Measurements from ENCODE around the gene ANKRD29.

ANKRD29 gene

GRCh38 chr18:23661735-23662308 is 889 bp downstream of the ANKRD29 start:
- H3K4me3 ChIP-seq (replicated peaks; ENCODE audit: low read depth, low read length) = peak overlapping the region; percentile 52
- no peak for DNase-seq (ENCODE audit: extremely low read depth, low read depth)
- TF ChIP-seq, protein P1, sequence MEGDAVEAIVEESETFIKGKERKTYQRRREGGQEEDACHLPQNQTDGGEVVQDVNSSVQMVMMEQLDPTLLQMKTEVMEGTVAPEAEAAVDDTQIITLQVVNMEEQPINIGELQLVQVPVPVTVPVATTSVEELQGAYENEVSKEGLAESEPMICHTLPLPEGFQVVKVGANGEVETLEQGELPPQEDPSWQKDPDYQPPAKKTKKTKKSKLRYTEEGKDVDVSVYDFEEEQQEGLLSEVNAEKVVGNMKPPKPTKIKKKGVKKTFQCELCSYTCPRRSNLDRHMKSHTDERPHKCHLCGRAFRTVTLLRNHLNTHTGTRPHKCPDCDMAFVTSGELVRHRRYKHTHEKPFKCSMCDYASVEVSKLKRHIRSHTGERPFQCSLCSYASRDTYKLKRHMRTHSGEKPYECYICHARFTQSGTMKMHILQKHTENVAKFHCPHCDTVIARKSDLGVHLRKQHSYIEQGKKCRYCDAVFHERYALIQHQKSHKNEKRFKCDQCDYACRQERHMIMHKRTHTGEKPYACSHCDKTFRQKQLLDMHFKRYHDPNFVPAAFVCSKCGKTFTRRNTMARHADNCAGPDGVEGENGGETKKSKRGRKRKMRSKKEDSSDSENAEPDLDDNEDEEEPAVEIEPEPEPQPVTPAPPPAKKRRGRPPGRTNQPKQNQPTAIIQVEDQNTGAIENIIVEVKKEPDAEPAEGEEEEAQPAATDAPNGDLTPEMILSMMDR (IDR thresholded peaks at IDR 0.05; ENCODE audit: low read depth, low read length, missing control alignments) = no peak

GRCh38 chr18:23658285-23658684 is 4.4 kb downstream of the ANKRD29 start:
- no peak overlapping the region for H3K4me3 ChIP-seq (replicated peaks; ENCODE audit: low read depth, low read length)
- TF ChIP-seq, protein P1 (IDR thresholded peaks at IDR 0.05; ENCODE audit: low read depth, low read length, missing control alignments) = no peak
- DNase-seq (ENCODE audit: extremely low read depth, low read depth) = no peak

DNA sequence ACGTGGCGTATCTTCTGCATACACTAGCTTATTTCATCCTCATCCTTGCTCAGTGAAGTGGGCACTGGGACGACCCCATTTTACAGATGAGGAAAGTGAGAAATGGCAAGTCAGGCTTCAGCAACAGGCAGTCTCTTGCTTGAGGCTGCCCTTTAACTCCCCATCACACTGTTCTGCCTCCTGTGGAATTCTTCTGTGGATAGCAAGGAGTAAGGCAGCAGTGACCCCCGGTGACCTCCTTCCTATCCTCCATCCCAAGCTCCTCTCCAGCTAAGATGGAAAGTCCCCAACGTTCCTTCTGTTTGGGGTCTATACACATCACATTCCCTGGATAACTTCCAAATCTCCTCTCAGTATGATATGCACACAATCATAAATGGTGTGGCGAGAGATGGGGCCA is 10.5 kb downstream of the ANKRD29 start:
- TF ChIP-seq, protein P1 (IDR thresholded peaks at IDR 0.05; ENCODE audit: low read depth, low read length, missing control alignments) = no peak
- no peak for DNase-seq (ENCODE audit: extremely low read depth, low read depth)
- H3K4me3 ChIP-seq (replicated peaks; ENCODE audit: low read depth, low read length) = no peak overlapping the region

DNA sequence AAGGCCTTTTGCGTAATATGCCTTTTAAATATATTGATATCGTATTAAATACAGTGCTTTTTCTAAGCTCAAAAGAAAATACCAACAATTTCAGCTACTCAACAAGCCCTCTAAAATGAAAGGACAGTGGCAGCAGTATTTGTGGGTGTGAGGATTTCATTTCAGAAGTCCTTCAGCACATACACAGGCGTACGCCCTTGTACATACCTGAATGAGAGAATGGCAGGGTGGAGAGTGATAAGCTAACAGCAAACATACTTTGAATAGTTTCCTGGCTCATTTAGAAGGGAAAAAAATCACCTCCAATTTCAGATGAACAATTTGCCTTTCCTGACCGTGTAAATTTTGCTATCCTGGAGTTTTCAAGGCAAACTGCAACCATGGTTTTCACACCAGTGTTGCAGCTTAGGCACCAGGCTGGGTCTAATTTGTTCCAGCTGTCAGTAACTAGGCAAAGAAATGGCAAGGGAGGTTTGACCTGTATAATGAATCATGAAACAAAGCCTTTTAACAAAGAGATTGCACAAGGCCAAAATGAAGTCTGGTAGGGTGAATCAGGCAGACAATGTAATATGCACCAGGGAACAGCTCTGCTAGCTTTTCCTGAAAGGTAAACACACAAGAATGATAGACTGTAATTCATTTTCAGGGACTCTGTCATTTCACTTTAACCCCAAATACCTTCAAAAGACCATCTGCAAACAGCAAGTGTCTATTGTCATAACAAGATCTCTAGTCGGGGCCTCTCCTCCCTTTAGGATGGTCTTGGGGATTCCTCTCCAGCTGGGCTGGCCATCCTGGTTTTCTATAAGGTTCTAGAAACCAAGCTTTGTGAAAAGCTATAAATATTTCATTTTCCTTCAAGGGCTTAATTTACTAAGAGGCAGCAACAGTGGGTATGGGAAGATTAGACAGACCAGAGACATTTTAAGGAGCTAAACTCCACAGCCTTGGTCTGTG is 11.5 kb downstream of the ANKRD29 start:
- peak; percentile 84 for DNase-seq (ENCODE audit: extremely low read depth, low read depth)
- H3K4me3 ChIP-seq (replicated peaks; ENCODE audit: low read depth, low read length) = no peak overlapping the region
- TF ChIP-seq, protein P1 (IDR thresholded peaks at IDR 0.05; ENCODE audit: low read depth, low read length, missing control alignments) = no peak

GRCh38 chr18:23648940-23649607 is 13.6 kb downstream of the ANKRD29 start:
- TF ChIP-seq, protein P1 (IDR thresholded peaks at IDR 0.05; ENCODE audit: low read depth, low read length, missing control alignments) = no peak
- no peak overlapping the region for H3K4me3 ChIP-seq (replicated peaks; ENCODE audit: low read depth, low read length)
- no peak for DNase-seq (ENCODE audit: extremely low read depth, low read depth)

DNA sequence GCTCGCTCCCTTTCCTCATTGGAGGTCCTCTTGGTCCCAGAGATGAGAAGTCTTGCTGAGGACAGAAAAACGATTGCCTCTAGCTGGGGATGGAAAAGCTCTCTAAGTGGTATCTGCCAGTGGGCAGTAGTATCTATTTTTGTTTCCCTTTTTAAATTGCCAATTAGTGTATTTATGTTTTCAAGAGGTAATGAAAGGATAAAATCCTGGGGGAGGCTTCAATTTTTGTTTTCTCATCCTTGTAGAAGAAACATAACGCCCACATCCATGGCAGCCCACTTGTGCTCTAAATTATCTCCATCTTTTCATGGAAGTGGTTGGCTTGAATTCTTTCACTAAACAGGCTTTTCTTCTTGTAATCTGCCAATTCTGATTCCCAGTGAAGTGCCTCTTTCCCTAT is 14.3 kb downstream of the ANKRD29 start:
- H3K4me3 ChIP-seq (replicated peaks; ENCODE audit: low read depth, low read length) = no peak overlapping the region
- TF ChIP-seq, protein P1 (IDR thresholded peaks at IDR 0.05; ENCODE audit: low read depth, low read length, missing control alignments) = no peak
- DNase-seq (ENCODE audit: extremely low read depth, low read depth) = no peak
